ENCODE measurements around the gene PCID2. TPM values are rescaled to one million over a fixed set of nuclear protein-coding genes. Genes with fewer than 3 reads are reported as not detected.

Gene PCID2
- total and polyA plus RNA-seq, 2 donors (not counting 1 experiment from before 2014, with no cell fraction given), result 52.2 to 61.1 TPM

GRCh38 chr13:113187883-113188665, 20.4 kb downstream of the PCID2 start:
- ATAC-seq (ENCODE audit: low read depth), result no peak
- H3K27me3 Mint-ChIP-seq, result no peaks in the 10 kb centered on the region
- no peak for DNase-seq
- TF ChIP-seq CTCF (IDR thresholded peaks at IDR 0.05) (no peak), EZH2 (IDR thresholded peaks at IDR 0.05; ENCODE audit: borderline replicate concordance, insufficient read depth, low read depth, low read length, poor library complexity, severe bottlenecking) (no peak)
- no peaks in the 10 kb centered on the region for H3K4me1 ChIP-seq (ENCODE audit: control insufficient read depth in 2 of 2, insufficient read depth in 2 of 2, low read length in 2 of 2)
- no peak overlapping the region for H3K27ac ChIP-seq (ENCODE audit: low read length in 2 of 2)
- H3K79me2 ChIP-seq (ENCODE audit: control insufficient read depth, insufficient read depth, low read length), result no peaks in the 10 kb centered on the region
- peaks cover 3% of the 10 kb centered on the region for H3K4me1 Mint-ChIP-seq
- ChIA-PET CTCF (interaction anchor here (0.6 kb wide), 1 partner anchor 9 kb away, joined by 4 read pairs; no protein-coding TSS in a partner anchor), POLR2A (interaction anchor here (0.6 to 0.7 kb wide), 2 partner anchors 120 to 220 kb away, joined by 4 to 5 read pairs; no protein-coding TSS in a partner anchor)
- intact Hi-C loops (cut with micrococcal nuclease), result no loop called here
- H3K9me3 Mint-ChIP-seq (ENCODE audit: insufficient read depth), result no peaks in the 10 kb centered on the region
- 97% methylated on average over 22 of the region's 23 CpGs for WGBS (ENCODE audit: insufficient coverage)
- H3K4me2 ChIP-seq (replicated peaks; ENCODE audit: low read depth, low read length, poor library complexity, severe bottlenecking), result no peak overlapping the region
- no peak overlapping the region for H2AFZ ChIP-seq (ENCODE audit: insufficient read depth, low read depth, low read length, poor library complexity, severe bottlenecking)
- no peak overlapping the region for H3K4me3 Mint-ChIP-seq
- H3K27ac Mint-ChIP-seq, result no peak overlapping the region
- H3K9me3 ChIP-seq (ENCODE audit: control extremely low read depth in 1 of 3, control insufficient read depth in 2 of 3, insufficient read depth in 1 of 3, low read length in 2 of 3), result no peaks in the 10 kb centered on the region
- H3K4me3 ChIP-seq (ENCODE audit: control extremely low read depth in 1 of 5, extremely low read depth in 1 of 5, insufficient read depth in 1 of 5, low read depth in 2 of 5, low read length in 4 of 5), result no peak overlapping the region
- peaks cover 12 to 57% of the 10 kb centered on the region in 2 experiments for H3K36me3 ChIP-seq (replicated peaks in 1 of 2; ENCODE audit: control extremely low read depth in 1 of 2, control insufficient read depth in 1 of 2, extremely low read depth in 1 of 2, insufficient read depth in 2 of 2, low read length in 1 of 2)
- no peaks in the 10 kb centered on the region for H3K27me3 ChIP-seq (replicated peaks in 1 of 4; ENCODE audit: control extremely low read depth in 1 of 4, control insufficient read depth in 3 of 4, insufficient read depth in 4 of 4, low read length in 3 of 4)
- H4K20me1 ChIP-seq (ENCODE audit: control insufficient read depth, insufficient read depth, low read length, poor library complexity, severe bottlenecking), result no peaks in the 10 kb centered on the region
- H3K9ac ChIP-seq (ENCODE audit: low read length), result no peak overlapping the region

DNA sequence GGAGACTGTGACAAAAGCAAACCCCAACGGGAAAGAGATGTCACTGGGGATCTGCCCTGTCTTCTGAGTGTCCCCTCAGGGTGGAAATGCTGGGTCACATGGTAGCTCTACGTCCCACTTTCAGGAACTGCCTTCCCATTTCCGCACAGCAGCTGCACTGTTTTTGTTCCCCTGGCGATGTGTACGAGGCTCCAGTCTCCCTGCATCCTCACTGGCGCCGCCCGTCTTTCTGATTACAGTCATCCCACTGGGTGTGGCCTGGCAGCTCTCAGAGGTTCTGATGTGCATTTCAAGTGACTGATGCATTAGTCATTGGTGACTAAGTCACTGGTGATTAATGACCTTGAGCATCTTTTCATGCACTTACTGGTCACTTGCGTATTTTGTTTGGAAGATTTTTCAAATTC, 21.2 kb downstream of the PCID2 start:
- no peaks in the 10 kb centered on the region for H3K27me3 Mint-ChIP-seq
- DNase-seq (no peak), ATAC-seq (ENCODE audit: low read depth) (no peak)
- no peaks in the 10 kb centered on the region for H3K9me3 ChIP-seq (ENCODE audit: control extremely low read depth in 1 of 3, control insufficient read depth in 2 of 3, insufficient read depth in 1 of 3, low read length in 2 of 3)
- H3K27me3 ChIP-seq (replicated peaks in 1 of 4; ENCODE audit: control extremely low read depth in 1 of 4, control insufficient read depth in 3 of 4, insufficient read depth in 4 of 4, low read length in 3 of 4), result no peaks in the 10 kb centered on the region
- H3K36me3 ChIP-seq (replicated peaks in 1 of 2; ENCODE audit: control extremely low read depth in 1 of 2, control insufficient read depth in 1 of 2, extremely low read depth in 1 of 2, insufficient read depth in 2 of 2, low read length in 1 of 2), result peaks cover 9 to 54% of the 10 kb centered on the region in 2 experiments
- ChIA-PET POLR2A (interaction anchor here (0.6 kb wide), 1 partner anchor 220 kb away, joined by 4 read pairs; no protein-coding TSS in a partner anchor), CTCF (no interaction called here)
- no peak overlapping the region for H2AFZ ChIP-seq (ENCODE audit: insufficient read depth, low read depth, low read length, poor library complexity, severe bottlenecking)
- no peak overlapping the region for H3K27ac Mint-ChIP-seq
- H3K4me2 ChIP-seq (replicated peaks; ENCODE audit: low read depth, low read length, poor library complexity, severe bottlenecking), result no peak overlapping the region
- no peak overlapping the region for H3K4me3 Mint-ChIP-seq
- no peak overlapping the region for H3K9ac ChIP-seq (ENCODE audit: low read length)
- no peak for TF ChIP-seq EZH2 (IDR thresholded peaks at IDR 0.05; ENCODE audit: borderline replicate concordance, insufficient read depth, low read depth, low read length, poor library complexity, severe bottlenecking)
- no peak for TF ChIP-seq CTCF (IDR thresholded peaks at IDR 0.05)
- no peaks in the 10 kb centered on the region for H4K20me1 ChIP-seq (ENCODE audit: control insufficient read depth, insufficient read depth, low read length, poor library complexity, severe bottlenecking)
- no peaks in the 10 kb centered on the region for H3K79me2 ChIP-seq (ENCODE audit: control insufficient read depth, insufficient read depth, low read length)
- H3K4me1 ChIP-seq (ENCODE audit: control insufficient read depth in 2 of 2, insufficient read depth in 2 of 2, low read length in 2 of 2), result no peaks in the 10 kb centered on the region
- intact Hi-C loops (cut with micrococcal nuclease), result no loop called here
- no peak overlapping the region for H3K4me3 ChIP-seq (ENCODE audit: control extremely low read depth in 1 of 5, extremely low read depth in 1 of 5, insufficient read depth in 1 of 5, low read depth in 2 of 5, low read length in 4 of 5)
- H3K4me1 Mint-ChIP-seq, result peaks cover 3% of the 10 kb centered on the region
- WGBS (ENCODE audit: insufficient coverage), result 99% methylated on average over 5 of the region's 9 CpGs
- H3K9me3 Mint-ChIP-seq (ENCODE audit: insufficient read depth), result no peaks in the 10 kb centered on the region
- no peak overlapping the region for H3K27ac ChIP-seq (ENCODE audit: low read length in 2 of 2)
